Motor neuron (in vitro differentiated cells): ENCODE data around the gene MPZL2. TPM values are rescaled to one million over a fixed set of nuclear protein-coding genes. Genes with fewer than 3 reads are reported as not detected.

Source experiments
- ATAC-seq, 8 experiments: fragments of 200-7000 bp; cut with Tn5 transposase; replicated peaks in 6 of 8; 2 replicates each; pipeline ENCODE4 v1.8.0; 2021; ENCODE audit warnings: mild to moderate bottlenecking in 8 of 8, moderate library complexity in 8 of 8
- H3K27ac ChIP-seq, 2 donors: fragments of 250-450 bp; sonication (Bioruptor Pico); 2 replicates each; pipeline ENCODE4 v1.9.0; 2021; ENCODE audit warnings: antibody characterized with exemption in 2 of 2, mild to moderate bottlenecking in 2 of 2, moderate library complexity in 1 of 2
- H3K4me1 ChIP-seq, 2 donors: fragments of 250-450 bp; sonication (Bioruptor Pico); replicated peaks in 1 of 2; 2 replicates each; pipeline ENCODE4 v1.6.1; 2021; ENCODE audit warnings: antibody characterized with exemption in 2 of 2, mild to moderate bottlenecking in 2 of 2, moderate library complexity in 1 of 2
- H3K4me3 ChIP-seq, 5 donors: fragments of 250-450 bp; sonication (Bioruptor Pico); 2 replicates each; pipeline ENCODE4 v1.9.0; 2021; ENCODE audit warnings: antibody characterized with exemption in 5 of 5, mild to moderate bottlenecking in 5 of 5, moderate library complexity in 4 of 5
- WGBS, 10 experiments: fragments of 450-650 bp; shearing (Covaris generic); methylation state at CpG; one replicate each; pipeline ENCODE4 v1.0.0; 2022; 5-methylcytosine and 5-hydroxymethylcytosine counted together
- in situ Hi-C, 9 experiments: fragments of 400-800 bp; cut with MboI; loops; one replicate each; pipeline ENCODE4 v1.15.0; 2021; ENCODE audit warnings: low sequenced_read_pairs in 9 of 9, low pct_unique_long_range_greater_than_20kb in 2 of 9; ENCODE audit not compliant: unreplicated experiment in 9 of 9
- total RNA-seq, 8 experiments: library from RNA; unstranded; fragments of 300-600 nt; gene quantifications; 2 replicates each; pipeline versions ENCODE4 v1.2.3 to v1.2.4, GENCODE V29; 2022

The MPZL2 gene
- total RNA-seq, 8 experiments from 2014 or later: 0.29 to 51.4 (median 1.0) TPM; not detected in 2

- in situ Hi-C loops: no loop called here
- ATAC-seq: peak in 2 of 8 experiments; percentile 9 to 32
- H3K27ac ChIP-seq: no peak overlapping the region
- no peak overlapping the region for H3K4me3 ChIP-seq
- no peaks in the 10 kb centered on the region for H3K4me1 ChIP-seq
- WGBS, 10 experiments: 33 to 93% (median 81%) methylated on average over 1 to 5 of the region's 5 CpGs; no CpG with 5 or more reads in 4 of the 10 experiments
Measured at GRCh38 chr11:118233377-118233776, 30.7 kb downstream of the MPZL2 start.

- Histone ChIP-seq H3K4me3 (no peak overlapping the region), H3K4me1 (no peaks in the 10 kb centered on the region), H3K27ac (no peak overlapping the region)
- WGBS, 10 experiments: 0 to 80% (median 40%) methylated on average over 1 of the region's 1 CpG; no CpG with 5 or more reads in 3 of the 10 experiments
- ATAC-seq: no peak
- in situ Hi-C loops: no loop called here
Measured at GRCh38 chr11:118232659-118233058, 31.4 kb downstream of the MPZL2 start.

- Histone ChIP-seq H3K4me1 (no peaks in the 10 kb centered on the region), H3K27ac (no peak overlapping the region), H3K4me3 (no peak overlapping the region)
- in situ Hi-C loops: no loop called here
- ATAC-seq: no peak
Measured at GRCh38 chr11:118231461-118231860, 32.6 kb downstream of the MPZL2 start.

- no peak for ATAC-seq
- H3K4me3 ChIP-seq: no peak overlapping the region
- no peaks in the 10 kb centered on the region for H3K4me1 ChIP-seq
- H3K27ac ChIP-seq: no peak overlapping the region
- WGBS, 10 experiments: 83 to 100% (median 87%) methylated on average over 1 to 3 of the region's 3 CpGs; no CpG with 5 or more reads in 3 of the 10 experiments
- in situ Hi-C loops: no loop called here
Measured at GRCh38 chr11:118230088-118230487, 34.0 kb downstream of the MPZL2 start.

GRCh38 chr11:118229274-118229847, 34.7 kb downstream of the MPZL2 start:
- Histone ChIP-seq H3K4me1 (no peaks in the 10 kb centered on the region), H3K27ac (no peak overlapping the region), H3K4me3 (no peak overlapping the region)
- ATAC-seq: peak in 2 of 8 experiments; percentile 42 to 46
- 30 to 96% (median 74%) methylated on average over 2 to 5 of the region's 5 CpGs; no CpG with 5 or more reads in 1 of the 10 experiments for WGBS, 10 experiments
- in situ Hi-C loops: no loop called here

- in situ Hi-C loops: no loop called here
- no peaks in the 10 kb centered on the region for H3K4me1 ChIP-seq
- no peak overlapping the region for H3K27ac ChIP-seq
- no peak overlapping the region for H3K4me3 ChIP-seq
- 71 to 94% (median 82%) methylated on average over 2 to 8 of the region's 8 CpGs for WGBS, 10 experiments
- ATAC-seq: no peak
Measured at GRCh38 chr11:118227865-118228785, 36.0 kb downstream of the MPZL2 start.

GRCh38 chr11:118226781-118227180, 37.3 kb downstream of the MPZL2 start:
- in situ Hi-C loops: no loop called here
- no peak overlapping the region for H3K4me3 ChIP-seq
- no peaks in the 10 kb centered on the region for H3K4me1 ChIP-seq
- ATAC-seq: no peak
- no peak overlapping the region for H3K27ac ChIP-seq
- 20 to 83% (median 53%) methylated on average over 1 to 2 of the region's 2 CpGs; no CpG with 5 or more reads in 6 of the 10 experiments for WGBS, 10 experiments

GRCh38 chr11:118226296-118226695, 37.8 kb downstream of the MPZL2 start:
- in situ Hi-C loops: no loop called here
- 12 to 85% (median 76%) methylated on average over 2 to 7 of the region's 7 CpGs for WGBS, 10 experiments
- peak in 3 of 8 experiments; percentile 44 to 59 (median 45) for ATAC-seq

GRCh38 chr11:118224511-118225188, 39.4 kb downstream of the MPZL2 start, which contains the start of gene JAML:
JAML (minus strand) TSS chr11:118225011; CDS start chr11:118214866, 10,145 bp downstream.
- no peak within 1 kb of the TSS for H3K27ac ChIP-seq
- 14 to 70% (median 55%) methylated on average over 1 to 6 of the region's 6 CpGs for WGBS, 10 experiments
- ATAC-seq: no peak
- in situ Hi-C loops: no loop called here
- no peaks in the 10 kb centered on the region for H3K4me1 ChIP-seq
- no peak within 1 kb of the TSS for H3K4me3 ChIP-seq

More at GRCh38 chr11:118226296-118226695, 37.8 kb downstream of the MPZL2 start:
- Histone ChIP-seq H3K4me1 (no peaks in the 10 kb centered on the region), H3K4me3 (no peak overlapping the region), H3K27ac (no peak overlapping the region)

GRCh38 chr11:118223992-118224391, 40.1 kb downstream of the MPZL2 start:
- 33 to 90% (median 55%) methylated on average over 1 to 6 of the region's 6 CpGs; no CpG with 5 or more reads in 4 of the 10 experiments for WGBS, 10 experiments
- Histone ChIP-seq H3K4me3 (no peak overlapping the region), H3K27ac (no peak overlapping the region), H3K4me1 (no peaks in the 10 kb centered on the region)
- in situ Hi-C loops: no loop called here
- ATAC-seq: no peak

GRCh38 chr11:118223570-118223969, 40.5 kb downstream of the MPZL2 start:
- Histone ChIP-seq H3K4me1 (no peaks in the 10 kb centered on the region), H3K27ac (no peak overlapping the region), H3K4me3 (no peak overlapping the region)
- WGBS, 10 experiments: 25 to 100% (median 80%) methylated on average over 1 to 2 of the region's 2 CpGs; no CpG with 5 or more reads in 1 of the 10 experiments
- in situ Hi-C loops: no loop called here
- no peak for ATAC-seq

- Histone ChIP-seq H3K4me1 (no peaks in the 10 kb centered on the region), H3K27ac (no peak overlapping the region), H3K4me3 (no peak overlapping the region)
- ATAC-seq: no peak
- WGBS, 10 experiments: 21 to 100% (median 61%) methylated on average over 1 to 4 of the region's 4 CpGs; no CpG with 5 or more reads in 1 of the 10 experiments
- in situ Hi-C loops: no loop called here
Measured at GRCh38 chr11:118222437-118222836, 41.7 kb downstream of the MPZL2 start.

GRCh38 chr11:118221419-118221818, 42.7 kb downstream of the MPZL2 start:
- in situ Hi-C loops: no loop called here
- no peak overlapping the region for H3K27ac ChIP-seq
- H3K4me3 ChIP-seq: no peak overlapping the region
- no peaks in the 10 kb centered on the region for H3K4me1 ChIP-seq
- ATAC-seq: no peak
- 40 to 80% (median 73%) methylated on average over 1 to 4 of the region's 5 CpGs; no CpG with 5 or more reads in 2 of the 10 experiments for WGBS, 10 experiments
